VCaP (cell line): ENCODE data around the gene CCDC6.

ENCODE experiments used
- H3K27ac ChIP-seq: fragments of 450-650 bp; 2 replicates; pipeline ENCODE4 v1.5.1; 2017
- CTCF ChIP-seq: fragments of 450-650 bp; conservative IDR thresholded peaks from 2 replicates; pipeline ENCODE4 v1.5.1; 2017; ENCODE audit warnings: mild to moderate bottlenecking, moderate library complexity

The CCDC6 gene

GRCh38 chr10:59857049-59857448 is 49.3 kb downstream of the CCDC6 start:
- no peak for TF ChIP-seq CTCF

GRCh38 chr10:59856104-59856503 is 50.3 kb downstream of the CCDC6 start:
- no peak for TF ChIP-seq CTCF

More at GRCh38 chr10:59857049-59857448, 49.3 kb downstream of the CCDC6 start:
- H3K27ac ChIP-seq, result no peak overlapping the region

GRCh38 chr10:59854571-59854970 is 51.8 kb downstream of the CCDC6 start:
- H3K27ac ChIP-seq, result no peak overlapping the region
- no peak for TF ChIP-seq CTCF

More at GRCh38 chr10:59856104-59856503, 50.3 kb downstream of the CCDC6 start:
- no peak overlapping the region for H3K27ac ChIP-seq

GRCh38 chr10:59852670-59853069 is 53.7 kb downstream of the CCDC6 start:
- no peak for TF ChIP-seq CTCF
- H3K27ac ChIP-seq, result no peak overlapping the region

- no peak for TF ChIP-seq CTCF
- H3K27ac ChIP-seq, result no peak overlapping the region
These were observed 54.5 kb downstream of the CCDC6 start for GRCh38 chr10:59851864-59852263.

GRCh38 chr10:59847888-59848287 is 58.5 kb downstream of the CCDC6 start:
- H3K27ac ChIP-seq, result no peak overlapping the region
- no peak for TF ChIP-seq CTCF

GRCh38 chr10:59847326-59847725 is 59.0 kb downstream of the CCDC6 start:
- H3K27ac ChIP-seq, result no peak overlapping the region

More at GRCh38 chr10:59847326-59847725, 59.0 kb downstream of the CCDC6 start:
- TF ChIP-seq CTCF, result no peak
